IMR-90 (cell line): ENCODE results near the gene COL7A1. TPM values are rescaled to one million over a fixed set of nuclear protein-coding genes. Genes with fewer than 3 reads are reported as not detected.

ENCODE experiments used
- ATAC-seq: fragments of 200-7000 bp; cut with Tn5 transposase; 2 replicates; pipeline ENCODE4 v1.9.1; 2020; ENCODE audit warnings: low read depth, mild to moderate bottlenecking, moderate library complexity
- BruUV-seq: library from RNA; stranded (reverse); fragments of 400-500 nt; replicated peaks from 2 replicates; lab custom pipeline; 2021; lab: Mats Ljungman, UMichigan
- CTCF ChIA-PET: fragments of 300-600 bp; formaldehyde crosslinking; extraction: SDS; loops from one replicate; lab custom pipeline; 2021; ENCODE audit warnings: antibody characterized with exemption; lab: Yijun Ruan, JAX
- POLR2A ChIA-PET: fragments of 300-600 bp; sonication (Branson Sonifier 250); formaldehyde crosslinking; loops from one replicate; lab custom pipeline; 2022; ENCODE audit warnings: antibody characterized with exemption; ENCODE audit not compliant: unreplicated experiment; lab: Charles Lee
- DNase-seq: peaks from one replicate; pipeline ENCODE4 v3.0.0; 2013
- H2AFZ ChIP-seq: replicated peaks from 2 replicates; pipeline ENCODE3; 2013; ENCODE audit warnings: low read length, mild to moderate bottlenecking; ENCODE audit not compliant: poor library complexity
- H2AK5ac ChIP-seq: 2 replicates; pipeline ENCODE4 v1.6.1; 2013; ENCODE audit warnings: low read depth, low read length, inconsistent platforms
- H2AK9ac ChIP-seq: replicated peaks from 2 replicates; pipeline ENCODE3; 2013; ENCODE audit warnings: mild to moderate bottlenecking, low read depth, low read length, moderate library complexity; ENCODE audit not compliant: poor library complexity
- H2BK120ac ChIP-seq: 2 replicates; pipeline ENCODE4 v1.6.1; 2013; ENCODE audit warnings: low read depth, low read length, inconsistent platforms
- H2BK15ac ChIP-seq: 3 replicates; pipeline ENCODE4 v1.6.1; 2013; ENCODE audit warnings: low read depth, low read length, inconsistent platforms
- H2BK20ac ChIP-seq: 2 replicates; pipeline ENCODE4 v1.6.1; 2013; ENCODE audit warnings: low read depth, mild to moderate bottlenecking, inconsistent platforms, low read length, moderate library complexity
- H2BK5ac ChIP-seq: 2 replicates; pipeline ENCODE4 v1.6.1; 2013; ENCODE audit warnings: mild to moderate bottlenecking, low read depth, low read length, inconsistent platforms; ENCODE audit not compliant: poor library complexity, severe bottlenecking
- H3K14ac ChIP-seq: replicated peaks from 2 replicates; pipeline ENCODE4 v1.6.1; 2013; ENCODE audit warnings: low read depth, low read length, inconsistent platforms
- H3K18ac ChIP-seq: 2 replicates; pipeline ENCODE4 v1.6.1; 2013; ENCODE audit warnings: low read depth, low read length, control low read depth
- H3K23ac ChIP-seq: 2 replicates; pipeline ENCODE4 v1.6.1; 2013; ENCODE audit warnings: low read depth, low read length, inconsistent platforms
- H3K27ac ChIP-seq: 2 replicates; pipeline ENCODE4 v1.5.1; 2013; ENCODE audit warnings: mild to moderate bottlenecking, control low read depth, low read length; ENCODE audit not compliant: insufficient read depth
- H3K27me3 ChIP-seq: 2 replicates; pipeline ENCODE4 v1.6.1; 2013; ENCODE audit warnings: low read length; ENCODE audit not compliant: control insufficient read depth, insufficient read depth
- H3K36me3 ChIP-seq: 2 replicates; pipeline ENCODE4 v1.6.1; 2013; ENCODE audit warnings: low read length, mixed read lengths; ENCODE audit not compliant: control insufficient read depth, insufficient read depth
- H3K4ac ChIP-seq: 2 replicates; pipeline ENCODE4 v1.6.1; 2013; ENCODE audit warnings: low read depth, low read length, inconsistent platforms
- H3K4me1 ChIP-seq: 2 replicates; pipeline ENCODE4 v1.6.1; 2013; ENCODE audit warnings: low read length, mixed read lengths; ENCODE audit not compliant: control insufficient read depth, insufficient read depth
- H3K4me2 ChIP-seq: 2 replicates; pipeline ENCODE4 v1.6.1; 2013; ENCODE audit warnings: low read depth, mild to moderate bottlenecking, control low read depth, low read length, moderate library complexity
- H3K4me3 ChIP-seq: 2 replicates; pipeline ENCODE4 v1.5.1; 2013; ENCODE audit warnings: low read depth, mild to moderate bottlenecking, control low read depth, low read length, moderate library complexity; ENCODE audit not compliant: insufficient read depth
- H3K56ac ChIP-seq: 2 replicates; pipeline ENCODE4 v1.6.1; 2013; ENCODE audit warnings: low read length, inconsistent platforms; ENCODE audit not compliant: insufficient read depth; ENCODE audit errors: extremely low read depth
- H3K79me1 ChIP-seq, 2 experiments: 2 replicates each; pipeline ENCODE4 v1.6.1; 2013; ENCODE audit warnings: low read length in 2 of 2, inconsistent platforms in 1 of 2, low read depth in 1 of 2
- H3K9ac ChIP-seq: 2 replicates; pipeline ENCODE4 v1.6.1; 2013; ENCODE audit warnings: low read depth, low read length, control low read depth
- H3K9me1 ChIP-seq: 2 replicates; pipeline ENCODE4 v1.6.1; 2013; ENCODE audit warnings: low read length, inconsistent platforms; ENCODE audit not compliant: insufficient read depth
- H3K9me3 ChIP-seq: 2 replicates; pipeline ENCODE4 v1.6.1; 2013; ENCODE audit warnings: low read length; ENCODE audit not compliant: control insufficient read depth, insufficient read depth
- H4K20me1 ChIP-seq: 2 replicates; pipeline ENCODE4 v1.6.1; 2013; ENCODE audit warnings: low read length, inconsistent platforms; ENCODE audit not compliant: insufficient read depth
- H4K5ac ChIP-seq: 2 replicates; pipeline ENCODE4 v1.6.1; 2013; ENCODE audit warnings: mild to moderate bottlenecking, low read depth, low read length, control low read depth
- H4K8ac ChIP-seq, 2 experiments: 2 replicates each; pipeline ENCODE4 v1.6.1; 2013; ENCODE audit warnings: low read depth in 2 of 2, low read length in 2 of 2, control low read depth in 1 of 2, inconsistent platforms in 1 of 2
- H4K91ac ChIP-seq: 2 replicates; pipeline ENCODE4 v1.6.1; 2013; ENCODE audit warnings: low read depth, low read length, inconsistent platforms; ENCODE audit not compliant: insufficient read depth
- BHLHE40 ChIP-seq: fragments of 150-350 bp; IDR thresholded peaks from 2 replicates; pipeline ENCODE4 v1.6.1; 2016; ENCODE audit warnings: mild to moderate bottlenecking, low read depth, low read length
- CEBPB ChIP-seq: IDR thresholded peaks from 2 replicates; pipeline ENCODE4 v1.6.1; 2012; ENCODE audit warnings: low read depth, low read length, improper control_type of control experiment
- CHD1 ChIP-seq: IDR thresholded peaks from 2 replicates; pipeline ENCODE4 v1.6.1; 2012; ENCODE audit warnings: low read depth, low read length, improper control_type of control experiment
- CTCF ChIP-seq: conservative IDR thresholded peaks from 2 replicates; pipeline ENCODE4 v1.5.1; 2012; ENCODE audit warnings: mild to moderate bottlenecking, low read depth, low read length, improper control_type of control experiment
- ELK1 ChIP-seq: fragments of 150-350 bp; IDR thresholded peaks from 2 replicates; pipeline ENCODE4 v1.6.1; 2016; ENCODE audit warnings: low read depth, mild to moderate bottlenecking, low read length, moderate library complexity, borderline replicate concordance
- FOS ChIP-seq: fragments of 150-350 bp; IDR thresholded peaks from 2 replicates; pipeline ENCODE4 v1.6.1; 2016; ENCODE audit warnings: low read depth, low read length
- MAFK ChIP-seq: IDR thresholded peaks from 2 replicates; pipeline ENCODE4 v1.6.1; 2012; ENCODE audit warnings: low read depth, low read length, improper control_type of control experiment
- MAZ ChIP-seq: IDR thresholded peaks from 2 replicates; pipeline ENCODE4 v1.6.1; 2012; ENCODE audit warnings: low read depth, mild to moderate bottlenecking, low read length, improper control_type of control experiment, moderate library complexity, borderline replicate concordance
- MXI1 ChIP-seq: IDR thresholded peaks from 2 replicates; pipeline ENCODE4 v1.6.1; 2012; ENCODE audit warnings: low read depth, mild to moderate bottlenecking, low read length, moderate library complexity, borderline replicate concordance
- NFE2L2 ChIP-seq: fragments of 150-350 bp; IDR thresholded peaks from 2 replicates; pipeline ENCODE4 v1.6.1; 2016; ENCODE audit warnings: low read depth, mild to moderate bottlenecking, low read length
- POLR2A ChIP-seq: IDR thresholded peaks from 2 replicates; pipeline ENCODE4 v1.6.1; 2012; ENCODE audit warnings: mild to moderate bottlenecking, low read depth, low read length
- RAD21 ChIP-seq: IDR thresholded peaks from 2 replicates; pipeline ENCODE4 v1.6.1; 2012; ENCODE audit warnings: low read length, improper control_type of control experiment
- RCOR1 ChIP-seq: IDR thresholded peaks from 2 replicates; pipeline ENCODE4 v1.6.1; 2012; ENCODE audit warnings: mild to moderate bottlenecking, low read length, improper control_type of control experiment; ENCODE audit not compliant: insufficient replicate concordance
- RFX5 ChIP-seq: IDR thresholded peaks from 2 replicates; pipeline ENCODE4 v1.8.0; 2012; ENCODE audit warnings: low read depth, mild to moderate bottlenecking, low read length, moderate library complexity
- SMC3 ChIP-seq: fragments of 150-350 bp; IDR thresholded peaks from 2 replicates; pipeline ENCODE4 v1.6.1; 2016; ENCODE audit warnings: low read depth, mild to moderate bottlenecking, antibody characterized with exemption, low read length, moderate library complexity
- USF2 ChIP-seq: fragments of 150-350 bp; IDR thresholded peaks from 2 replicates; pipeline ENCODE4 v1.6.1; 2017; ENCODE audit warnings: mild to moderate bottlenecking, antibody characterized with exemption, low read length, low read depth
- WGBS, 2 experiments: methylation state at CpG; one replicate each; pipeline versions ENCODE4 v1.1.5 to v1.1.7; 2013; ENCODE audit warnings: missing lambda C conversion rate in 2 of 2; ENCODE audit not compliant: insufficient read length in 1 of 2; ENCODE audit errors: extremely low coverage in 2 of 2; 5-methylcytosine and 5-hydroxymethylcytosine counted together
- dilution Hi-C: fragments of 300-500 bp; cut with HindIII; formaldehyde crosslinking; loops from one replicate; pipeline ENCODE4 v1.14.3; 2018; ENCODE audit warnings: low sequenced_read_pairs; ENCODE audit not compliant: unreplicated experiment
- in situ Hi-C: fragments of 300-500 bp; cut with MboI; formaldehyde crosslinking; loops from 3 replicates; pipeline ENCODE4 v1.14.3; 2019; ENCODE audit warnings: low sequenced_read_pairs, inconsistent platforms, mixed read lengths
- intact Hi-C: fragments of 100-400 bp; cut with micrococcal nuclease; formaldehyde crosslinking; loops from 2 replicates; pipeline ENCODE4 v1.10.0; 2022
- polyA plus RNA-seq, 3 experiments: library from polyadenylated mRNA; depleted of rRNA; stranded (reverse); fragments of >200 nt; gene quantifications; 2 replicates each; pipeline ENCODE4 v1.2.3, GENCODE V29; 2012; ENCODE audit warnings: low replicate concordance in 1 of 3
- total RNA-seq: library from RNA; depleted of rRNA; stranded (reverse); fragments of >200 nt; gene quantifications from 2 replicates; pipeline ENCODE4 v1.2.3, GENCODE V29; 2012

The COL7A1 gene
- total and polyA plus RNA-seq, 2 of the 4 experiments (the other 2 are of a cell fraction): 4.1 to 20.3 TPM

- Histone ChIP-seq H2BK5ac (no peak overlapping the region), H3K27me3 (no peaks in the 10 kb centered on the region), H3K9ac (no peak overlapping the region), H3K9me1 (no peaks in the 10 kb centered on the region), H3K4me1 (peaks cover 3% of the 10 kb centered on the region), H3K56ac (no peak overlapping the region), H2AK9ac (no peak overlapping the region), H3K27ac (no peak overlapping the region), H3K9me3 (no peaks in the 10 kb centered on the region), H3K23ac (no peak overlapping the region), H3K4me2 (no peak overlapping the region), H3K14ac (no peak overlapping the region), H3K79me1 (peaks cover 7 to 12% of the 10 kb centered on the region in 2 experiments; a peak in 3 of 4 replicates), H2AK5ac (no peak overlapping the region), H3K4ac (no peak overlapping the region), H2BK20ac (no peak overlapping the region), H4K8ac (no peak overlapping the region), H3K4me3 (no peak overlapping the region), H3K36me3 (peaks cover 4% of the 10 kb centered on the region; the same call in 1 of the 2 replicates), H3K18ac (no peak overlapping the region), H2BK120ac (no peak overlapping the region), H4K20me1 (no peaks in the 10 kb centered on the region; the same call in 1 of the 2 replicates), H4K5ac (no peak overlapping the region), H4K91ac (no peak overlapping the region), H2BK15ac (no peak overlapping the region), H2AFZ (no peak overlapping the region)
- intact Hi-C loops (no loop called here), in situ Hi-C loops (no loop called here), dilution Hi-C loops (no loop called here)
- BruUV-seq: no TSS peak
- ChIA-PET CTCF (no interaction called here), POLR2A (no interaction called here)
- DNase-seq (no peak), ATAC-seq (no peak)
- WGBS, 2 experiments: 92% methylated on average over 2 of the region's 3 CpGs; no CpG with 5 or more reads in 1 of the 2 experiments
- TF ChIP-seq SMC3 (no peak), RFX5 (no peak), ELK1 (no peak), NFE2L2 (no peak), CTCF (no peak), USF2 (no peak), BHLHE40 (no peak), RCOR1 (no peak), MXI1 (no peak), MAZ (no peak), MAFK (no peak), RAD21 (no peak), CHD1 (no peak), CEBPB (no peak), FOS (no peak), POLR2A (no peak)
Observed at GRCh38 chr3:48641396-48641795, 46.3 kb upstream of the COL7A1 start.
